WTC11 (cell line): ENCODE results near the gene SPACA5B. TPM values are rescaled to one million over a fixed set of nuclear protein-coding genes. Genes with fewer than 3 reads are reported as not detected.
"Not testable (repeated sequence)": the region's sequence is repeated elsewhere in the genome, so short reads cannot be mapped to it uniquely, and the experiment has no call there.

Experiments
- ATAC-seq: fragments of 200-7000 bp; cut with Tn5 transposase; 2 replicates; pipeline ENCODE4 v1.10.0; 2021; ENCODE audit warnings: mild to moderate bottlenecking, moderate library complexity
- CTCF ChIA-PET: fragments of 300-600 bp; sonication (Branson Sonifier 250); formaldehyde crosslinking; loops from one replicate; lab custom pipeline; 2021; ENCODE audit warnings: antibody characterized with exemption; lab: Charles Lee
- POLR2A ChIA-PET: fragments of 350-600 bp; sonication (Branson Sonifier 250); formaldehyde crosslinking; loops from one replicate; lab custom pipeline; 2021; ENCODE audit warnings: antibody characterized with exemption; lab: Charles Lee
- DNase-seq: peaks from one replicate; pipeline ENCODE4 v3.0.0; 2021; ENCODE audit warnings: low spot score
- H3K27ac Mint-ChIP-seq: 2 replicates; pipeline ENCODE4 v1.8.0; 2021; ENCODE audit warnings: mixed read lengths
- H3K27me3 Mint-ChIP-seq: 2 replicates; pipeline ENCODE4 v1.8.0; 2021; ENCODE audit warnings: low read depth, mild to moderate bottlenecking, moderate library complexity, mixed read lengths
- H3K36me3 Mint-ChIP-seq: 2 replicates; pipeline ENCODE4 v1.8.0; 2021; ENCODE audit warnings: mixed read lengths
- H3K4me1 Mint-ChIP-seq: 2 replicates; pipeline ENCODE4 v1.8.0; 2022; ENCODE audit warnings: mixed read lengths
- H3K4me3 Mint-ChIP-seq: 2 replicates; pipeline ENCODE4 v1.8.0; 2021; ENCODE audit warnings: mild to moderate bottlenecking, moderate library complexity, mixed read lengths
- H3K9me3 Mint-ChIP-seq: 2 replicates; pipeline ENCODE4 v1.8.0; 2021; ENCODE audit warnings: mixed read lengths
- CBFB ChIP-seq: sonication (generic); formaldehyde crosslinking; IDR thresholded peaks from 2 replicates; pipeline ENCODE4 v1.8.1; 2022; ENCODE audit warnings: mild to moderate bottlenecking, low read depth, missing genetic modification reagents
- CDX4 ChIP-seq: fragments of 250-450 bp; sonication (Bioruptor Pico); IDR thresholded peaks from 2 replicates; pipeline ENCODE4 v1.9.0; 2021; ENCODE audit warnings: moderate library complexity, mild to moderate bottlenecking, inconsistent platforms, borderline replicate concordance
- ERG ChIP-seq: fragments of 250-450 bp; sonication (Bioruptor Pico); IDR thresholded peaks from 2 replicates; pipeline ENCODE4 v1.8.0; 2021; ENCODE audit warnings: mild to moderate bottlenecking
- NFYB ChIP-seq: sonication (generic); formaldehyde crosslinking; conservative IDR thresholded peaks from 2 replicates; pipeline ENCODE4 v1.8.0; 2022; ENCODE audit warnings: low read depth, missing genetic modification reagents
- NR3C1 ChIP-seq: sonication (generic); formaldehyde crosslinking; conservative IDR thresholded peaks from 2 replicates; pipeline ENCODE4 v1.8.1; 2023; ENCODE audit warnings: low read depth, mild to moderate bottlenecking, missing genetic modification reagents
- OVOL2 ChIP-seq: fragments of 250-450 bp; sonication (Bioruptor Pico); IDR thresholded peaks from 2 replicates; pipeline ENCODE4 v1.9.0; 2021; ENCODE audit warnings: mild to moderate bottlenecking, borderline replicate concordance
- PREB ChIP-seq: sonication (generic); formaldehyde crosslinking; IDR thresholded peaks from 2 replicates; pipeline ENCODE4 v1.8.1; 2022; ENCODE audit warnings: mild to moderate bottlenecking, missing genetic modification reagents, moderate library complexity, borderline replicate concordance
- SP1 ChIP-seq: sonication (generic); formaldehyde crosslinking; conservative IDR thresholded peaks from 2 replicates; pipeline ENCODE4 v1.8.1; 2022; ENCODE audit warnings: missing genetic modification reagents
- USF1 ChIP-seq: sonication (generic); formaldehyde crosslinking; IDR thresholded peaks from 2 replicates; pipeline ENCODE4 v1.8.0; 2022; ENCODE audit warnings: mild to moderate bottlenecking, missing genetic modification reagents
- ZNF121 ChIP-seq: sonication (generic); formaldehyde crosslinking; IDR thresholded peaks from 2 replicates; pipeline ENCODE4 v1.8.0; 2023; ENCODE audit warnings: missing genetic modification reagents
- ZNF232 ChIP-seq: sonication (generic); formaldehyde crosslinking; IDR thresholded peaks from 2 replicates; pipeline ENCODE4 v1.8.0; 2022; ENCODE audit warnings: mild to moderate bottlenecking, missing genetic modification reagents
- ZNF671 ChIP-seq: fragments of 250-450 bp; sonication (Bioruptor Pico); IDR thresholded peaks from 2 replicates; pipeline ENCODE4 v1.8.0; 2021; ENCODE audit warnings: mild to moderate bottlenecking
- total RNA-seq: library from RNA; stranded (reverse); gene quantifications from 3 replicates; pipeline ENCODE4 v1.2.3, GENCODE V29; 2021
- TF ChIP-seq, protein P1 (sequence below): fragments of 250-450 bp; sonication (Bioruptor Pico); conservative IDR thresholded peaks from 2 replicates; pipeline ENCODE4 v1.9.0; 2021; ENCODE audit warnings: mild to moderate bottlenecking
- TF ChIP-seq, protein P2 (sequence below): sonication (generic); formaldehyde crosslinking; IDR thresholded peaks from 2 replicates; pipeline ENCODE4 v1.8.1; 2023; ENCODE audit warnings: mild to moderate bottlenecking, missing genetic modification reagents, borderline replicate concordance
- TF ChIP-seq, protein P3 (sequence below): sonication (generic); formaldehyde crosslinking; IDR thresholded peaks from 2 replicates; pipeline ENCODE4 v1.8.1; 2023; ENCODE audit warnings: mild to moderate bottlenecking, missing genetic modification reagents, moderate library complexity
- TF ChIP-seq, protein P4 (sequence below): sonication (generic); formaldehyde crosslinking; conservative IDR thresholded peaks from 2 replicates; pipeline ENCODE4 v1.8.1; 2023; ENCODE audit warnings: mild to moderate bottlenecking, low read depth, missing genetic modification reagents, moderate library complexity

Gene SPACA5B
- total RNA-seq, 1 experiment from 2014 or later = not detected

GRCh38 chrX:48166322-48166721 lies 35.9 kb downstream of the SPACA5B start:
- POLR2A ChIA-PET, H3K4me1 Mint-ChIP-seq, H3K36me3 Mint-ChIP-seq, CTCF ChIA-PET, H3K27ac Mint-ChIP-seq, H3K4me3 Mint-ChIP-seq, DNase-seq, ATAC-seq, H3K27me3 Mint-ChIP-seq, H3K9me3 Mint-ChIP-seq: not testable (repeated sequence)

DNA sequence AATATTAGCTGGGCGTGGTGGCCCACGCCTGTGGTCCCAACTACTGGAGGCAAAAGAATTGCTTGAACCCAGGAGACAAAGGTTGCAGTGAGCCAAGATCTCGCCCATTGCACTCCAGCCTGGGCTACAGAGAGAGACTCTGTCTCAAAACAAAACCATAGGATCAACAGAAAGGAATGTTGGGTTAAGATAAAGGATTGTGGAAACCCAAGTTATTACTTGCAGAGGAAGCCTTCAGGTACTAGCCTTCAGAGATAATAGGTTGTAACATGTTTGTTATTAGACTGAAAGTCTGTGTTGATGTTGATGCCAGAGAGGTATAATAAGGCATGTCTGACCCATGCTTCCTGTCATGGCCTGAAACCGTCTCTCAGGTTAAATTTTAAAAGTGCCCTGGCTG lies 49.3 kb downstream of the SPACA5B start:
- H3K9me3 Mint-ChIP-seq = no peaks in the 10 kb centered on the region
- DNase-seq (no peak), ATAC-seq (no peak)
- H3K27me3 Mint-ChIP-seq = no peaks in the 10 kb centered on the region; the same call in 1 of the 2 replicates
- no peaks in the 10 kb centered on the region for H3K4me1 Mint-ChIP-seq
- ChIA-PET CTCF (no interaction called here), POLR2A (no interaction called here)
- H3K27ac Mint-ChIP-seq = no peak overlapping the region
- TF ChIP-seq ZNF232 (CRISPR knock-in tag) (no peak), USF1 (CRISPR knock-in tag) (no peak), ZNF671 (CRISPR knock-in tag) (no peak), ZNF121 (CRISPR knock-in tag) (no peak), SP1 (CRISPR knock-in tag) (no peak), PREB (CRISPR knock-in tag) (no peak), OVOL2 (no peak), NFYB (CRISPR knock-in tag) (no peak), CBFB (no peak), CDX4 (CRISPR knock-in tag) (no peak), NR3C1 (CRISPR knock-in tag) (no peak), ERG (CRISPR knock-in tag) (no peak)
- TF ChIP-seq, protein P1, sequence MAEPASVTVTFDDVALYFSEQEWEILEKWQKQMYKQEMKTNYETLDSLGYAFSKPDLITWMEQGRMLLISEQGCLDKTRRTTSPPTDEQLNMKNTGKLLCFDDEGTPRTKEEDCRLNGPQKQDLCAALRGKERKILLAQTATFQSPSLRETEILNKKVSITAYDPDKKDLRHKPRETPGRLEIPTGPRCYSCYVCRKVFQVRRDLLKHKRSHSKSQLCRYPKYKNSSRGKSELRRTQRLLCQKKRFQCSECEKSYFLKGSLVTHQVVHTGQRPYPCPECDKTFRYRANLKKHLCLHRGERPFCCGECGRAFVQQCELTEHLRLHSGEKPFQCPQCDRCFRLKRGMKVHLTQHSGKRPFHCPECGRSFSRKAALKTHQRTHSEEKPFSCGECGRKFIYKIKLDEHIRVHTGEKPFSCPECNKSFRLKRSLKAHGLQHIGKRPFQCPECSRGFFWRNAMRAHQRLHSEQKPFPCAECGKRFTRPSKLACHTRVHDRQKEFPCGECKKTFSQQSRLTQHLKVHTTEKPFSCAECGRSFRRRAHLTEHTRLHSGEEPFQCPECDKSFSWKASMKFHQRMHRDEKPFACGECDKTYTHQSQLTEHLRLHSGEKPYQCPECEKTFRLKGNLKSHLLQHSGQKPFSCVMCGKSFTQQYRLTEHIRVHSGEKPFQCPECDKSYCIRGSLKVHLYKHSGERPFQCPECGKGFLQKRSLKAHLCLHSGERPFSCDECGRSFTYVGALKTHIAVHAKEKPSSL = no peak
- TF ChIP-seq, protein P2, sequence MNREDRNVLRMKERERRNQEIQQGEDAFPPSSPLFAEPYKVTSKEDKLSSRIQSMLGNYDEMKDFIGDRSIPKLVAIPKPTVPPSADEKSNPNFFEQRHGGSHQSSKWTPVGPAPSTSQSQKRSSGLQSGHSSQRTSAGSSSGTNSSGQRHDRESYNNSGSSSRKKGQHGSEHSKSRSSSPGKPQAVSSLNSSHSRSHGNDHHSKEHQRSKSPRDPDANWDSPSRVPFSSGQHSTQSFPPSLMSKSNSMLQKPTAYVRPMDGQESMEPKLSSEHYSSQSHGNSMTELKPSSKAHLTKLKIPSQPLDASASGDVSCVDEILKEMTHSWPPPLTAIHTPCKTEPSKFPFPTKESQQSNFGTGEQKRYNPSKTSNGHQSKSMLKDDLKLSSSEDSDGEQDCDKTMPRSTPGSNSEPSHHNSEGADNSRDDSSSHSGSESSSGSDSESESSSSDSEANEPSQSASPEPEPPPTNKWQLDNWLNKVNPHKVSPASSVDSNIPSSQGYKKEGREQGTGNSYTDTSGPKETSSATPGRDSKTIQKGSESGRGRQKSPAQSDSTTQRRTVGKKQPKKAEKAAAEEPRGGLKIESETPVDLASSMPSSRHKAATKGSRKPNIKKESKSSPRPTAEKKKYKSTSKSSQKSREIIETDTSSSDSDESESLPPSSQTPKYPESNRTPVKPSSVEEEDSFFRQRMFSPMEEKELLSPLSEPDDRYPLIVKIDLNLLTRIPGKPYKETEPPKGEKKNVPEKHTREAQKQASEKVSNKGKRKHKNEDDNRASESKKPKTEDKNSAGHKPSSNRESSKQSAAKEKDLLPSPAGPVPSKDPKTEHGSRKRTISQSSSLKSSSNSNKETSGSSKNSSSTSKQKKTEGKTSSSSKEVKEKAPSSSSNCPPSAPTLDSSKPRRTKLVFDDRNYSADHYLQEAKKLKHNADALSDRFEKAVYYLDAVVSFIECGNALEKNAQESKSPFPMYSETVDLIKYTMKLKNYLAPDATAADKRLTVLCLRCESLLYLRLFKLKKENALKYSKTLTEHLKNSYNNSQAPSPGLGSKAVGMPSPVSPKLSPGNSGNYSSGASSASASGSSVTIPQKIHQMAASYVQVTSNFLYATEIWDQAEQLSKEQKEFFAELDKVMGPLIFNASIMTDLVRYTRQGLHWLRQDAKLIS (CRISPR knock-in tag) = no peak
- TF ChIP-seq, protein P3, sequence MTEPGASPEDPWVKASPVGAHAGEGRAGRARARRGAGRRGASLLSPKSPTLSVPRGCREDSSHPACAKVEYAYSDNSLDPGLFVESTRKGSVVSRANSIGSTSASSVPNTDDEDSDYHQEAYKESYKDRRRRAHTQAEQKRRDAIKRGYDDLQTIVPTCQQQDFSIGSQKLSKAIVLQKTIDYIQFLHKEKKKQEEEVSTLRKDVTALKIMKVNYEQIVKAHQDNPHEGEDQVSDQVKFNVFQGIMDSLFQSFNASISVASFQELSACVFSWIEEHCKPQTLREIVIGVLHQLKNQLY (CRISPR knock-in tag) = no peak
- TF ChIP-seq, protein P4, sequence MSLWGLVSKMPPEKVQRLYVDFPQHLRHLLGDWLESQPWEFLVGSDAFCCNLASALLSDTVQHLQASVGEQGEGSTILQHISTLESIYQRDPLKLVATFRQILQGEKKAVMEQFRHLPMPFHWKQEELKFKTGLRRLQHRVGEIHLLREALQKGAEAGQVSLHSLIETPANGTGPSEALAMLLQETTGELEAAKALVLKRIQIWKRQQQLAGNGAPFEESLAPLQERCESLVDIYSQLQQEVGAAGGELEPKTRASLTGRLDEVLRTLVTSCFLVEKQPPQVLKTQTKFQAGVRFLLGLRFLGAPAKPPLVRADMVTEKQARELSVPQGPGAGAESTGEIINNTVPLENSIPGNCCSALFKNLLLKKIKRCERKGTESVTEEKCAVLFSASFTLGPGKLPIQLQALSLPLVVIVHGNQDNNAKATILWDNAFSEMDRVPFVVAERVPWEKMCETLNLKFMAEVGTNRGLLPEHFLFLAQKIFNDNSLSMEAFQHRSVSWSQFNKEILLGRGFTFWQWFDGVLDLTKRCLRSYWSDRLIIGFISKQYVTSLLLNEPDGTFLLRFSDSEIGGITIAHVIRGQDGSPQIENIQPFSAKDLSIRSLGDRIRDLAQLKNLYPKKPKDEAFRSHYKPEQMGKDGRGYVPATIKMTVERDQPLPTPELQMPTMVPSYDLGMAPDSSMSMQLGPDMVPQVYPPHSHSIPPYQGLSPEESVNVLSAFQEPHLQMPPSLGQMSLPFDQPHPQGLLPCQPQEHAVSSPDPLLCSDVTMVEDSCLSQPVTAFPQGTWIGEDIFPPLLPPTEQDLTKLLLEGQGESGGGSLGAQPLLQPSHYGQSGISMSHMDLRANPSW (CRISPR knock-in tag) = no peak
- H3K36me3 Mint-ChIP-seq = no peaks in the 10 kb centered on the region
- H3K4me3 Mint-ChIP-seq = no peak overlapping the region
